Lower leg skin (tissue), 3 donors: Measurements from ENCODE around the gene RNF25.

Experiments used
- CTCF ChIP-seq, 3 donors: fragments of 450-650 bp; IDR thresholded peaks; one replicate each; pipeline ENCODE4 v1.5.1; 2016; ENCODE audit warnings: antibody characterized with exemption in 3 of 3, mild to moderate bottlenecking in 3 of 3, moderate library complexity in 2 of 3
- POLR2A ChIP-seq, 2 donors: fragments of 450-650 bp; IDR thresholded peaks; one replicate each; pipeline ENCODE4 v1.6.1; 2016 to 2017; ENCODE audit warnings: antibody characterized with exemption in 2 of 2, mild to moderate bottlenecking in 1 of 2, moderate library complexity in 1 of 2

- TF ChIP-seq CTCF (IDR thresholded peaks at IDR 0.05) (no peak), POLR2A (IDR thresholded peaks at IDR 0.05) (no peak)
Observed at GRCh38 chr2:218626369-218626768, 45.4 kb downstream of the RNF25 start.
